NCI-H510A treated with DMSO at 0.1 percent for 48 hours (cell line): ENCODE measurements around the gene WHRN.

Experiments
- DNase-seq: peaks from one replicate; lab custom pipeline; 2025; lab: John Stamatoyannopoulos, UW

Gene WHRN

GRCh38 chr9:114418053-114418452 lies 87.2 kb downstream of the WHRN start:
- DNase-seq = no peak

DNA sequence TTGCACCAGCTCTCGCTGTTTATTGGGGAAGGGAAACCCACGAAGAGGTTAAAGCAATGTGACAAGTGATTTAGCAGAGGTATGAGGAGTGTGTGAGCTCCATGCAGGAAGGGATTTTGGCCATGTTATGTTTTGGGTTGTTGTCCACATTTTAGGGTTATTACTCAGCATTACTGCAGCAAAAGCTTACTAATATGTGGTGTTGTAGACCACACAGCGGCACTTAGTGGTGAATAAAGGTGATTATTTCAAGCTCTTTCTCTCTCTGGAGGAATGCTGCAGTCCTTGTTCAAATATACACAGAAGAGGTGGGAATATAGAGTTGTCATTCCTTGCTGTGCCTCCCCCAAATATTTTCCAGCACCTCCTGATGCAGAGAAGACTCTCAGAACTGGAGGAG lies 87.8 kb downstream of the WHRN start:
- no peak for DNase-seq

DNA sequence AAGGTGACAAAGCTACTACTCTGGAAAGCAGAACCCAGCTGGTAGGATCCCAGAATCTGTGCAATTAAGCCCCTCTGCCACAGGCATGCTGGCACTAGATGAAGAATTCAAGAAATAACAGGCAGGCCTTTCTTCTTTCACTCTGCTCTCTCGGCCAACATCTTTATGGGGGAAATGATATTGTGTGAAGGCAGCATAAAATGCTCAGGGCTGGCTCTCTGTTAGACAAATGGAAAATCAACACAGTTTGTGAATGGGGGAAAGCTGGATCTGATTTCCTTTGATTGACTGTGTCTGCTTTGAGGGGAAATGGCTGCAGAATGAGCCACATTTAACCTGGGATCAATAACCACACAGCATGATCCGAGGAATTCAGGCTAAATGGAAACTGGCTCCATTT lies 88.4 kb downstream of the WHRN start:
- DNase-seq = no peak

GRCh38 chr9:114416290-114416689 lies 89.0 kb downstream of the WHRN start:
- no peak for DNase-seq

DNA sequence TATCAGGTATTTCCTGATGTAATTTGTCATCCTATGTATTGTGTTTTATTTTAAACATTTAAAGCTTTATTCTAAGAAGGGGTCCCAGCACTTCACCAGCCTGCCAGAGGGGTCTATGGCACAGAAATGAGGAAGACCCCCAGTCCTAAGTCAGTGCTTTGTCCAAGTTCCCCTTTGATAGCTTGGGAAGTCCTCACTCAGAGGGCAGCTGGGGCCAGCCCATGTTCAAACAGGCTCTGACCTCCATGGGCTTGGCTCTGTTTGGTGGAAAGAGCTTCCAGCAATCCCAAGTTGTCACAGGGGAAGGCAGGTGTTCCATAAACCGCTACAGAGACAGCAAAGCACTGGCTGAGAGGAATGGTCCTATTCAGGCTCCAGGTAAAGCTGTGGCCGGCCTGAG lies 90.9 kb downstream of the WHRN start:
- no peak for DNase-seq

DNA sequence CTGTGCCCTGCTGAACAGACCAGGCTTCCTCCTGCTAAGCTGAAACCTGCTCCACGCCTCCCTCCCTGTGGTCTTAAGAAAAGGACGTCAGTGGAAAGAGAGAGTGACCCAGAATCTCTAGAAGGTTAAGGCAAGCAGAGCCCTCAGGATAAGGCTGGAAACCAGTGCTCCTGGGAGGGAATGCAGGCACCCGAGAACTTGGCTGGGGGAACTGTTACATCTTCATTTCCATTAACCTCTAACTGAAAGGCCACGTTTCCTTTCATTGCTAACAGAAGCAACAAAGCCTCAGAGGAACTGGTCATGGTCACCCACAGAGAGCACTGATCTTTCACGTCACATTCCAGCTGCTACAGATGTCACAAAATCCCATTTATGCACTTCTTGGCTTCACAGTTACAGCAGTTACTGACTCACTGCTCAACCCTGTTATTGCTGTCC lies 91.4 kb downstream of the WHRN start:
- DNase-seq = no peak

GRCh38 chr9:114412048-114412683 lies 93.1 kb downstream of the WHRN start:
- no peak for DNase-seq

DNA sequence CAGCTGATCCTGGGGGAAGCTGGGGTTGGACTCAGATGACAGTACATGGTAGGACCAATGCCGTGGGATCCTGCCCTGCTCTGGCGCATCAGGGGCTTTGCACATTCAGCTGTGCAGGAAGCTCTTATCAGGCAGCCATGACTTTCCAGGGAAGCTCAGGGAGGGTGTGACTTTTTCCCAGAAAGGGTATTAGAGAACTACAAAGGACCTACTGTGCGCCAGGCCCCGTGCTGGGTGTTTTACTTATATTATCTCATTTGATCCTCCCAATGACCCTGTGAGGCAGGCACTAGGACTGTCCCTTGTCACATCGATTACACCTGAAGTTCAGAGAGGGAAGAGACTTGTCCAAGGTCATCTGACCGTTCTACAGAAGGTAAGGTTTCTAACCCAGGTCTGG lies 93.8 kb downstream of the WHRN start:
- no peak for DNase-seq

- DNase-seq = no peak
These were observed 94.4 kb downstream of the WHRN start for GRCh38 chr9:114410910-114411309.

DNA sequence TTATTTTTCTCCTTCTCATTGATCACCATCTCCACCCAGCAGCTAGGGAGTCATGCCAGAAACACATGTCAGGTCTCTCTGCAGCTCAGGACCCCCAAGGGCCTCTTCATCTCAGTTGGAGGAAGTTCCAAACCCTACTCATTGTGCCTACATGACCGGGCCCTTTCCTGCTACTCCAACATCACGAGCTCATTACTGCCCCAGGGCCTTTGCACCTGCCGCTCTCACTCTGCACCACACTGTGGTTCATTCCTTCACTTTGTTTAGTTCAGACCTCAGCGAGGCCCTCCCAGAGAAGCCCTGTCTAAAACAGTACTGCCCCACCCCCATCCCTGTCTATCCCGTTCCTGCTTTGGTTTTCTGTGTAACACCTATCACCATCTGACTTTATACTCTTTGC lies 95.4 kb downstream of the WHRN start:
- DNase-seq = no peak

GRCh38 chr9:114409103-114409780 lies 96.0 kb downstream of the WHRN start:
- no peak for DNase-seq

DNA sequence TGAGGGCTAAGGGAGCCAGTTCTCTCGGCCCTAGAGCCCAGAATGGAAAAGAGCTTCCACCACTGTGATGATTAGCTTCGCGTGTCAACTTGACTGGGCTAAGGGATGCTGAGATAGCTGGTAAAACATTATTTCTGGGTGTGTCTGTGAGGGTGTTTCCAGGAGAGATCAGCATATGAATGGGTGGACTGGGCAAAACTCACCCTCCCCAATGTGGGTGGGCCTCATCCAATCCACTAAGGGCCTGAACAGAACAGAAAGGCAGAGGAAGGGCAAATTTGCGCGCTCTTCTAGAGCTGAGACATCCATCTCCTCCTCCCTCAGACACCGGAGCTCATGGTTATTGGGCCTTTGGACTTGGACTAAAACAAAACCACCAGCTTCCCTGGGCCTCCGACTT lies 96.6 kb downstream of the WHRN start:
- DNase-seq = no peak

- no peak for DNase-seq
These were observed 97.4 kb downstream of the WHRN start for GRCh38 chr9:114407889-114408288.

DNA sequence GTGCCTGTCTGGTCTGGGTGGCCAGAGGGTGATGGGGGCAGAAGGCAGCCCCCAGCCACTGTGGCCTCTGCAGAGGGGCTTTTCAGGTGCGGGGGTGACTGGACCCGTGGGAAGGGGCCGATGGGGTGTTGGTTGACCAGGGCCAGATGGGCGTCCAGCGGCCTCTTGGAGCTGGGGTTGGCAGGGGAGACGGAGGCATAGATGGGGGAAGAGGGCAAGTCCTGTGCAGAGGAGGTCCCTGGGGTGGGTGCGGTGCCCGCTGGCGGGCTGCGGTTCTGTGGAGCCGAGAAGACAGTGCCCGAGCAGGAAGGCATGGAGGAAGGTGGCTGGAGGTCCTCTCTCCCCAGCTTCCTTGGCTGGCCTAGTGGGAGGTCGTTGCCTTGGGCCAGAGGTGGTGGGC lies 98.8 kb downstream of the WHRN start:
- DNase-seq = no peak

DNA sequence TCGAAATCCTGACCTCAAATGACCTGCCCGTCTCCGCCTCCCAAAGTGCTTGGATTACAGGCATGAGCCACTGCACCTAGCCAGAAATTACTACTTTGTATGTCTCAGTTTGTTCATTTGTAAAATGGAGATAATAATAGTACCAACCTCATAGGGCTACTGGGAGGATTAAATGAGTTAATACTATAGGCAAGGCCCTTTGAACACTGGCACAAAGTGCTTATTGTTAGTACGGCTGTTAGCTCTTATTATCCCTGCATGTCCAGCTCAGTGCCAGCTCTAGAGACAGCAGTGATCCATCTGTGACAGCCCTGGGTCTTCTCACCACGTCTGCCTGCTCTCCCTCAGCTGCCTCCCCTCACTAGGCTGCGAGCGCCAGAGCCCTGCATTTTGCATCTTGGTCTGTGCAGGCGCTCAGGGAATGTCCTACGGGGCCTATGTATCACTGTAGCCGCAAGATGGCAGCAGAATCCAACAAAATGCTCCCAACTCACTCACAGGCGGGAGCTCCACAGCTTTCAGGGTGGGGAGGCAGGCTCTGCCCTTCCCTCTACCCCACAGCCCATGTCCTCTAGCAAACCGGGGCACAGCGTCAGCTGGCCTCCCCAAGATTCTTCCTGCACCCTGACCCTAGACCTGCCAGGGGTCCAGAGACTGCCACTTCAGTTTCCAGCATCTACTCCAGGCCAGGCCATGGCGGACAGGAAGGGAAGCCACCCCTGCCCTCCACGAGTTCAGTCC lies 99.8 kb downstream of the WHRN start:
- DNase-seq = peak; percentile 68

- DNase-seq = no peak
These were observed 100.7 kb downstream of the WHRN start for GRCh38 chr9:114404531-114404930.

DNA sequence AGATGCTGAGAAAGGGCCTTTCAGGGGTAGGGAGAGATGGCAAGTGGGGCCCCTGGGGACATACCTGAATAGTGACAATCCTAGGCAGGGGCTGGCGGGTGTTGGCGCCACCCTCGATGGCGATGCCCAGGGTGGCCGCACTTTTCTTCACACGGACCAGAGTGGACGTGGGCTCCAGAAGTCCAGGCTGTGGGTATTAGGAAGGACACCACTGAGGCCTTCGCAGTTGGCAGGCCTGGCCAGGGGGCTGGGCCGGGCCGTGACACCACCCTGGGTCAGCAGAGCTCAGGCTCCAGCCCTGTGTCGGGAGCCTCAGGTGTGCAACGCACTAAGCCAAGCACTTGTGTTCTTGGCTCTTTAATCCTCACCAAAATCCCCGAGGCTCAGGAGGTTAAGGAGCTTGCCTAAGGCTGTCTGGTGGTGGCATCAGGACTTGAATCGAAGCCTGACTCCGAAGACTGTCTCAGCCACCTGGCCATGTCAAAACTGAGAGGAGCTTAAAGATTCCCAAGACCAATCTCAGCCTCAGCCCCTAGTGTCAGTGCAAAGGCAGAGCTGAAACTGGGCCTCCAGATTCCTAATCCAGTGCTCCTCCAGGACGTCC lies 102.0 kb downstream of the WHRN start:
- no peak for DNase-seq

DNA sequence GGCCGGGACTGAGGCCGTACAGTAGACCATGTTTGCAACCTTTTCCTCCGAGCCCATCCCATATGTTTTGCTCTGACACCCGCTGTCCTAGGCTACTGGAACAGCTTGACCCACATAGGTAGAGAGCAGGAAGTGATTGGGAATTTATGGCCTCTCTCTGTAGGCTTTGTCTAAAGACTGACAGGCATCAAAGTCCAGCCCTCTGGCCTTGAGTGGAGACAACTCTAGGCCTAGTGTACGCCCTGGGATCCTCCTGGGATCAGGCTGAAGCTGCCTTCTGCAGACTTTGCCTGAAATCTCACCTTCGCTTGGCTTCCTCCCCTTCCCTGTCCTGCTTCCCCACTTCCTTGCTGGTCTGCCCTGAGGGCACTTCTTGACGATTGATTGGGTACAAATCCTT lies 103.9 kb downstream of the WHRN start:
- DNase-seq = no peak

GRCh38 chr9:114400772-114401171 lies 104.5 kb downstream of the WHRN start:
- DNase-seq = no peak

DNA sequence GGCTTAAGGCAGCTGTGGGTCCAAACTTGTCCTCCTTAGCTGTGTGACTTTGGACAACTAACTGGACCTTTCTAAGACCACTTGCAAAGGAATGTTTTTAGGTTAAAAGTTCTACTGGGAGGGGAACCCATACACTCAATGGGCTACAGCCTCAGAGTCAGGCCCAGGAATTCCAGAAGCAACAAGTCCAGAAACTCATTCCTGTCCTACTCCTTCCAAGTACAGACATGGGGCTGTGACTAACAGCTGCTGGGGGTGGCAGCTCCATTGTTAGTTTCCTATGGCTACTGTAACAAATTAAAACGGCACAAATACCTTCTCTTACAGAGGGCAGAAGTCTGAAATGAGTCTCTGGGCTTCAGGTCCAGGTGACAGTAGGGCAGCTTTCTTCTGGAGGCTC lies 105.1 kb downstream of the WHRN start:
- DNase-seq = no peak

- no peak for DNase-seq
These were observed 105.9 kb downstream of the WHRN start for GRCh38 chr9:114399381-114399780.

GRCh38 chr9:114397848-114398605 lies 107.2 kb downstream of the WHRN start:
- peak; percentile 92 for DNase-seq
